Measurements from ENCODE around the gene PITRM1.

The PITRM1 gene

GRCh38 chr10:3198900-3199299 is 26.3 kb upstream of the PITRM1 start:
- no peak overlapping the region for H3K4me3 ChIP-seq (ENCODE audit: low read depth in 1 of 5, low read length in 5 of 5)
- peaks cover 0 to 8% (median 0%) of the 10 kb centered on the region in 5 donors for H3K27me3 ChIP-seq (ENCODE audit: control insufficient read depth in 5 of 5, insufficient read depth in 4 of 5, low read length in 5 of 5)
- no peak overlapping the region for H3K27ac ChIP-seq (ENCODE audit: low read depth, low read length)
- peaks cover 2 to 13% (median 12%) of the 10 kb centered on the region in 5 donors for H3K4me1 ChIP-seq (ENCODE audit: control insufficient read depth in 5 of 5, insufficient read depth in 5 of 5, low read length in 5 of 5)
- no peak overlapping the region for H3K9ac ChIP-seq (ENCODE audit: low read length in 5 of 5)
- no peaks in the 10 kb centered on the region for H3K36me3 ChIP-seq (ENCODE audit: control insufficient read depth in 5 of 5, insufficient read depth in 5 of 5, low read length in 5 of 5)
- no peaks in the 10 kb centered on the region for H3K9me3 ChIP-seq (ENCODE audit: control insufficient read depth in 5 of 5, low read length in 5 of 5)

DNA sequence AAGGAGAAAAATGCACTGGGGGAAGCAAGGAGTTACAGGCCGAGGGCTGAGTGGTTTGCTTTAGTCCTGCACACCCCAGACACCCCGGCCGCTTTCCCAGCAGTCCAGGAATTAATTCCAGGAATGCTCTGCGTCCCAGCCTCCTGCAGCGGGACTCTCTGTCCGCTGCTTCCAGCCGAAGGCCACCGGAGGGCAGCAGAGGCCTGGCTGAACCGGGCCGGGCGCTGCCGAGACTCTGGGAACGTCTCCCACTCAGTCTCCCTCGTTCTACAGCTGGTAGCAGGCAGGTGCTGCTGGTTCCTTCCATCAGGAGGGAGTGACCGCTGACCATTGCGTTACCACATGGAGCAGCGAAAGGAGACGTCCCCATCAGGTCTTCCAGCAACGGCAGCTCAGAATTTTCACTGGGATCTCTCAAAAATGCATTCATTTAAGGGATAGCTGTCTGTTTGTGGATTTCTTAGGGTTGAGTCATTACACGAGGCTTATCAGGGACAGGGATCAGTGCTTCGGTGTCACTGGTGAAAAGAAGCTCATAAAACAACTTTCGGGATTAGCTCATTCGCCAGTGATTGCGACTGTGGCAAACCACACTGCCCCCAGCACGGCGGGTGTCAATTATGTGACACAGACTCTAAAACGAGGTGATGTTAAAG is 24.9 kb upstream of the PITRM1 start:
- Histone ChIP-seq H3K9ac (ENCODE audit: low read length in 5 of 5) (peak overlapping the region in 1 of 5 donors; percentile 49), H3K9me3 (ENCODE audit: control insufficient read depth in 5 of 5, low read length in 5 of 5) (no peaks in the 10 kb centered on the region), H3K36me3 (ENCODE audit: control insufficient read depth in 5 of 5, insufficient read depth in 5 of 5, low read length in 5 of 5) (no peaks in the 10 kb centered on the region), H3K4me3 (ENCODE audit: low read depth in 1 of 5, low read length in 5 of 5) (peak overlapping the region; percentile 32 to 55 (median 48)), H3K27me3 (ENCODE audit: control insufficient read depth in 5 of 5, insufficient read depth in 4 of 5, low read length in 5 of 5) (peaks cover 0 to 8% (median 0%) of the 10 kb centered on the region in 5 donors), H3K27ac (ENCODE audit: low read depth, low read length) (no peak overlapping the region), H3K4me1 (ENCODE audit: control insufficient read depth in 5 of 5, insufficient read depth in 5 of 5, low read length in 5 of 5) (peaks cover 2 to 19% (median 18%) of the 10 kb centered on the region in 5 donors)

GRCh38 chr10:3196958-3197347 is 24.4 kb upstream of the PITRM1 start:
- Histone ChIP-seq H3K9ac (ENCODE audit: low read length in 5 of 5) (no peak overlapping the region), H3K27ac (ENCODE audit: low read depth, low read length) (no peak overlapping the region), H3K4me3 (ENCODE audit: low read depth in 1 of 5, low read length in 5 of 5) (peak overlapping the region in 4 of 5 donors; percentile 32 to 55 (median 51)), H3K36me3 (ENCODE audit: control insufficient read depth in 5 of 5, insufficient read depth in 5 of 5, low read length in 5 of 5) (no peaks in the 10 kb centered on the region), H3K27me3 (ENCODE audit: control insufficient read depth in 5 of 5, insufficient read depth in 4 of 5, low read length in 5 of 5) (peaks cover 0 to 8% (median 0%) of the 10 kb centered on the region in 5 donors), H3K4me1 (ENCODE audit: control insufficient read depth in 5 of 5, insufficient read depth in 5 of 5, low read length in 5 of 5) (peaks cover 2 to 19% (median 18%) of the 10 kb centered on the region in 5 donors), H3K9me3 (ENCODE audit: control insufficient read depth in 5 of 5, low read length in 5 of 5) (no peaks in the 10 kb centered on the region)

DNA sequence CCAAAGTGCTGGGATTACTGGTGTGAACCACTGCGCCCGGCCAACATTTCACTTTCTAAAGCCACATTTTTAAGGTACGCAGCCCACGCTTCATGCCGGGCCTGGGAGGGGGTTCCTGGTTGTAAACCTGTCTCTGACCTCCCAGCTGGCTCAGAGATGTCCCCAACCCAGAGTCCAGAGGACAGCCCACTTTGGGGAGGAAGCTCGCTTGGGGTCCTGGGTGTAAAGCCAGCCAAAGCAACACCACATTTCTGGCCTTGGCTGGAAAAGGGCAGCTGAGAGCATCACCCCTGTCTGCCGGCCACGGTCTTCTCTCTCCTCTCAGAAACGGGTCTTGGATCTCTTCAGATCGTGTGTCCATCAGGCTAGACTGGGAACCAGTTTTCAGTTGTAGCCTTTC is 23.9 kb upstream of the PITRM1 start:
- H3K4me3 ChIP-seq (ENCODE audit: low read depth in 1 of 5, low read length in 5 of 5), result peak overlapping the region in 1 of 5 donors; percentile 55
- peaks cover 0 to 8% (median 0%) of the 10 kb centered on the region in 5 donors for H3K27me3 ChIP-seq (ENCODE audit: control insufficient read depth in 5 of 5, insufficient read depth in 4 of 5, low read length in 5 of 5)
- no peaks in the 10 kb centered on the region for H3K36me3 ChIP-seq (ENCODE audit: control insufficient read depth in 5 of 5, insufficient read depth in 5 of 5, low read length in 5 of 5)
- peaks cover 2 to 19% (median 18%) of the 10 kb centered on the region in 5 donors for H3K4me1 ChIP-seq (ENCODE audit: control insufficient read depth in 5 of 5, insufficient read depth in 5 of 5, low read length in 5 of 5)
- H3K27ac ChIP-seq (ENCODE audit: low read depth, low read length), result no peak overlapping the region
- no peaks in the 10 kb centered on the region for H3K9me3 ChIP-seq (ENCODE audit: control insufficient read depth in 5 of 5, low read length in 5 of 5)
- no peak overlapping the region for H3K9ac ChIP-seq (ENCODE audit: low read length in 5 of 5)

GRCh38 chr10:3195726-3196125 is 23.1 kb upstream of the PITRM1 start:
- no peaks in the 10 kb centered on the region for H3K36me3 ChIP-seq (ENCODE audit: control insufficient read depth in 5 of 5, insufficient read depth in 5 of 5, low read length in 5 of 5)
- H3K4me3 ChIP-seq (ENCODE audit: low read depth in 1 of 5, low read length in 5 of 5), result no peak overlapping the region
- H3K9ac ChIP-seq (ENCODE audit: low read length in 5 of 5), result no peak overlapping the region
- H3K27ac ChIP-seq (ENCODE audit: low read depth, low read length), result no peak overlapping the region
- H3K9me3 ChIP-seq (ENCODE audit: control insufficient read depth in 5 of 5, low read length in 5 of 5), result no peaks in the 10 kb centered on the region
- H3K4me1 ChIP-seq (ENCODE audit: control insufficient read depth in 5 of 5, insufficient read depth in 5 of 5, low read length in 5 of 5), result peaks cover 2 to 19% (median 18%) of the 10 kb centered on the region in 5 donors
- peaks cover 0 to 6% (median 0%) of the 10 kb centered on the region in 5 donors for H3K27me3 ChIP-seq (ENCODE audit: control insufficient read depth in 5 of 5, insufficient read depth in 4 of 5, low read length in 5 of 5)

- Histone ChIP-seq H3K9me3 (ENCODE audit: control insufficient read depth in 5 of 5, low read length in 5 of 5) (no peaks in the 10 kb centered on the region), H3K4me3 (ENCODE audit: low read depth in 1 of 5, low read length in 5 of 5) (no peak overlapping the region), H3K27me3 (ENCODE audit: control insufficient read depth in 5 of 5, insufficient read depth in 4 of 5, low read length in 5 of 5) (peaks cover 0 to 6% (median 0%) of the 10 kb centered on the region in 5 donors), H3K9ac (ENCODE audit: low read length in 5 of 5) (no peak overlapping the region), H3K36me3 (ENCODE audit: control insufficient read depth in 5 of 5, insufficient read depth in 5 of 5, low read length in 5 of 5) (no peaks in the 10 kb centered on the region), H3K27ac (ENCODE audit: low read depth, low read length) (no peak overlapping the region), H3K4me1 (ENCODE audit: control insufficient read depth in 5 of 5, insufficient read depth in 5 of 5, low read length in 5 of 5) (peaks cover 2 to 19% (median 18%) of the 10 kb centered on the region in 5 donors)
These were observed 22.7 kb upstream of the PITRM1 start for GRCh38 chr10:3195286-3195685.

GRCh38 chr10:3194871-3195270 is 22.3 kb upstream of the PITRM1 start:
- no peak overlapping the region for H3K27ac ChIP-seq (ENCODE audit: low read depth, low read length)
- no peak overlapping the region for H3K9ac ChIP-seq (ENCODE audit: low read length in 5 of 5)

DNA sequence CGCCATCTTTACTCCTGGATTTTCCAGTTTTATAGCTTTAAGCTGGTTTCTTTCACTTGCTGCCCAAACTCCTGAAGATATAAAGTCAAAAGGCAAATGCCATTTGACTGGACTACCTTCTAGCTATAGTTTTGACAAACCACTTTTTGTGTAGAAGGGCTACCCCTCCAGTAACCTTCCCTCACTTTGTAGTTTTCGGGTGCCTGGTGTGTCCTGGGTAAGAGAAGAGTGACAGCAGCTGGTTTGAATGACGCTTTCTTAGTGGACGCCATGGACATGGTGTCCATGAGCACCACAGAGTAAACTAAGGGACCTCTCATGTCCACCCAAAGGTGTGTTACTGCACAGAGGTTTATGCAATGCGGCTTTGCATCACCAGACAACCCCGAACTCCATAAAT is 21.2 kb upstream of the PITRM1 start:
- H3K4me1 ChIP-seq (ENCODE audit: control insufficient read depth in 5 of 5, insufficient read depth in 5 of 5, low read length in 5 of 5), result peaks cover 2 to 19% (median 18%) of the 10 kb centered on the region in 5 donors
- H3K36me3 ChIP-seq (ENCODE audit: control insufficient read depth in 5 of 5, insufficient read depth in 5 of 5, low read length in 5 of 5), result no peaks in the 10 kb centered on the region
- peaks cover 0 to under 1% (median 0%) of the 10 kb centered on the region in 5 donors for H3K27me3 ChIP-seq (ENCODE audit: control insufficient read depth in 5 of 5, insufficient read depth in 4 of 5, low read length in 5 of 5)
- no peak overlapping the region for H3K27ac ChIP-seq (ENCODE audit: low read depth, low read length)
- no peak overlapping the region for H3K9ac ChIP-seq (ENCODE audit: low read length in 5 of 5)
- H3K9me3 ChIP-seq (ENCODE audit: control insufficient read depth in 5 of 5, low read length in 5 of 5), result no peaks in the 10 kb centered on the region
- no peak overlapping the region for H3K4me3 ChIP-seq (ENCODE audit: low read depth in 1 of 5, low read length in 5 of 5)

More at GRCh38 chr10:3194871-3195270, 22.3 kb upstream of the PITRM1 start:
- no peak overlapping the region for H3K4me3 ChIP-seq (ENCODE audit: low read depth in 1 of 5, low read length in 5 of 5)
- H3K36me3 ChIP-seq (ENCODE audit: control insufficient read depth in 5 of 5, insufficient read depth in 5 of 5, low read length in 5 of 5), result no peaks in the 10 kb centered on the region
- peaks cover 0 to 6% (median 0%) of the 10 kb centered on the region in 5 donors for H3K27me3 ChIP-seq (ENCODE audit: control insufficient read depth in 5 of 5, insufficient read depth in 4 of 5, low read length in 5 of 5)
- H3K9me3 ChIP-seq (ENCODE audit: control insufficient read depth in 5 of 5, low read length in 5 of 5), result no peaks in the 10 kb centered on the region
- peaks cover 2 to 19% (median 18%) of the 10 kb centered on the region in 5 donors for H3K4me1 ChIP-seq (ENCODE audit: control insufficient read depth in 5 of 5, insufficient read depth in 5 of 5, low read length in 5 of 5)

DNA sequence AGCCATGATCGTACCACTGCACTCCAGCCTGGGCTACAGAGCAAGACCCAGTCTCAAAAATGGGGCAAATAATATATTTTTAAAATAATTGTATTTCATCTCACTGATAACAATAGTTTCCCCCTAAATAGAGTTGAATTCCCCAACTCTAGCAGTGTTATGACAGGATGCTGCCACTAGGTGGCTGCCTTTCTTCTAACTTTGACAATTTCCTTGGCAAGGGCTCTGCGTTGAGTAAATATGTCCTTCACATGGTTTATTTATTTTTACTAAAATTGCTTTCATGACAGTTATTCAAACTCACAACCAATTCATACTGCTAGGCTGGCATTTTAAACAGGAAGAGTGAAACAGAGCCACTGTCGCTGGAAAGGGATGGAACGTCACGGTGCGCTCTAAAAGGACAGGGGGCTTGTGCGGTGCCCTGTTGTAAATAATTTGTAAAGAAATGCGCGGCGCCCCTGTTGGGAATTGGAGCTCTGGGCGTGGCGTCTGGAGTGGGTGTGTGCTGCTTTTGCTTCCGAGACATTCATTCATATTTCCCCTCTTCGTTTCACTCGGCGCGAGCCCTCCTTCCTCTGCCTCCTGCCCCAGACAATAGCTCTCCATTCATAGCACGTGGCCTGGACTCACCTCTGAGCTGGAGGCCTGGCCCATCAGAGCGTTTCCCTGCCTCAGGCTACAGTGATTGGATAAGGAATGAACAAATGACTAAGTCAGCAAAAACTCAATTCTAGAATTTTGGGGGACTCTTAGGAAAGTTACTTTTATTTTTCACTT is 20.5 kb upstream of the PITRM1 start:
- no peaks in the 10 kb centered on the region for H3K27me3 ChIP-seq (ENCODE audit: control insufficient read depth in 5 of 5, insufficient read depth in 4 of 5, low read length in 5 of 5)
- H3K4me1 ChIP-seq (ENCODE audit: control insufficient read depth in 5 of 5, insufficient read depth in 5 of 5, low read length in 5 of 5), result peaks cover 2 to 19% (median 18%) of the 10 kb centered on the region in 5 donors
- no peaks in the 10 kb centered on the region for H3K36me3 ChIP-seq (ENCODE audit: control insufficient read depth in 5 of 5, insufficient read depth in 5 of 5, low read length in 5 of 5)
- H3K4me3 ChIP-seq (ENCODE audit: low read depth in 1 of 5, low read length in 5 of 5), result peak overlapping the region; percentile 50 to 71 (median 53)
- peak overlapping the region in 3 of 5 donors; percentile 24 to 59 (median 41) for H3K9ac ChIP-seq (ENCODE audit: low read length in 5 of 5)
- no peaks in the 10 kb centered on the region for H3K9me3 ChIP-seq (ENCODE audit: control insufficient read depth in 5 of 5, low read length in 5 of 5)
- H3K27ac ChIP-seq (ENCODE audit: low read depth, low read length), result peak overlapping the region; percentile 50

- no peak overlapping the region for H3K27ac ChIP-seq (ENCODE audit: low read depth, low read length)
- H3K27me3 ChIP-seq (ENCODE audit: control insufficient read depth in 5 of 5, insufficient read depth in 4 of 5, low read length in 5 of 5), result no peaks in the 10 kb centered on the region
- H3K4me3 ChIP-seq (ENCODE audit: low read depth in 1 of 5, low read length in 5 of 5), result no peak overlapping the region
- H3K4me1 ChIP-seq (ENCODE audit: control insufficient read depth in 5 of 5, insufficient read depth in 5 of 5, low read length in 5 of 5), result peaks cover 0 to 7% (median 6%) of the 10 kb centered on the region in 5 donors
- H3K9ac ChIP-seq (ENCODE audit: low read length in 5 of 5), result no peak overlapping the region
- H3K9me3 ChIP-seq (ENCODE audit: control insufficient read depth in 5 of 5, low read length in 5 of 5), result no peaks in the 10 kb centered on the region
- H3K36me3 ChIP-seq (ENCODE audit: control insufficient read depth in 5 of 5, insufficient read depth in 5 of 5, low read length in 5 of 5), result no peaks in the 10 kb centered on the region
These were observed 18.2 kb upstream of the PITRM1 start for GRCh38 chr10:3190817-3191216.
